BLaER1 (cell line): ENCODE measurements around the gene KCNH5.
"Not testable (repeated sequence)": the region's sequence is repeated elsewhere in the genome, so short reads cannot be mapped to it uniquely, and the experiment has no call there.

Experiments
- H3K27ac ChIP-seq: shearing (Covaris generic); formaldehyde crosslinking; 2 replicates; pipeline ENCODE4 v1.8.1; 2022
- H3K27me3 ChIP-seq: shearing (Covaris generic); formaldehyde crosslinking; 2 replicates; pipeline ENCODE4 v1.8.1; 2022
- H3K36me3 ChIP-seq: shearing (Covaris generic); formaldehyde crosslinking; 2 replicates; pipeline ENCODE4 v1.8.1; 2022
- H3K4me1 ChIP-seq: shearing (Covaris generic); formaldehyde crosslinking; 2 replicates; pipeline ENCODE4 v1.8.1; 2022
- H3K4me2 ChIP-seq: shearing (Covaris generic); formaldehyde crosslinking; 2 replicates; pipeline ENCODE4 v1.8.1; 2022
- H3K4me3 ChIP-seq: shearing (Covaris generic); formaldehyde crosslinking; 2 replicates; pipeline ENCODE4 v1.8.1; 2022
- H3K9ac ChIP-seq: shearing (Covaris generic); formaldehyde crosslinking; 2 replicates; pipeline ENCODE4 v1.8.1; 2022
- H3K9me3 ChIP-seq: shearing (Covaris generic); formaldehyde crosslinking; 2 replicates; pipeline ENCODE4 v1.8.1; 2022
- H4K20me1 ChIP-seq: shearing (Covaris generic); formaldehyde crosslinking; 2 replicates; pipeline ENCODE4 v1.8.1; 2022
- Cebpa-rat ChIP-seq: shearing (Covaris generic); IDR thresholded peaks from 2 replicates; pipeline ENCODE4 v1.8.1; 2022

KCNH5 gene

DNA sequence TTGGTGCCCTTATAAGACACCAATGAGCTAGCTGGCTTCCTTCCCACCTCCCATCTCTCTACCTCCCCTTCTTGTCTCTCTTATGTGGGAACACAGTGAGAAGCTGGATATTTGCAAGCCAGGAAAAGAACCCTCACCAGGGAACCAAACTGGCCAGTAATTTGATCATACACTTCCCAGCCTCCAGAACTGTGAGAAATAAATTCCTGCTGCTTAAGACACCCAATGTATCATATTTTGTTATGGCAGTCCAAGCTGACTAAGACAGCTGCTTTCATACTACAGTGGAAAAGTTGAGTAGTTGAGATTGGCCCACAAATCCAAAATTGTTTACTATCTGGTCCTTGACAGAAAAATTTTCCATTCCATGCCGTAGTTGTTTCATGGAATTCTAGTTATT lies 269.0 kb downstream of the KCNH5 start:
- Histone ChIP-seq H3K27me3 (no peaks in the 10 kb centered on the region), H3K4me1 (no peaks in the 10 kb centered on the region), H3K9ac (no peak overlapping the region), H3K9me3 (peaks cover 5% of the 10 kb centered on the region; the same call in 1 of the 2 replicates), H4K20me1 (no peaks in the 10 kb centered on the region), H3K4me2 (no peak overlapping the region), H3K36me3 (no peaks in the 10 kb centered on the region), H3K4me3 (no peak overlapping the region), H3K27ac (no peak overlapping the region)
- no peak for TF ChIP-seq Cebpa-rat

DNA sequence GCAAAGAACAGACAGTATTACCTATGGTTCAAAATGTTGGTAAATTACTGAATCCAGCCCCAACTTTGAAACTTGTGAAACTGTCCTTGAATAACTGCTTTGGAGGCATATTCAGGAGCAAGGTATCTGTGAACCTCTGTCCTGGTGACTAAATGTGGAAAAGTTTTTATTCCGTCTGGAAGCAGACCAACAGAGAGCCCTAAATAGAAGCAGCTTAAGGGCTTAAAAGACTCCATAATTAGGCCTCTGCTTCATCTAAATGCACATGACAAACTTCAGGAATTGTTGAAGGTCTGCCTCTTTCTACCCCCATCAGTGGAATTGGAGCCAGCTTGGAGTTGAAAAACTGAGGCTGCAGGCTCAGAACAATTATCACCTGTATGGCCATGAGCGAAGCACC lies 276.5 kb downstream of the KCNH5 start:
- Histone ChIP-seq H3K4me2 (no peak overlapping the region), H3K27me3 (no peaks in the 10 kb centered on the region)

GRCh38 chr14:62763951-62764350 lies 281.3 kb downstream of the KCNH5 start:
- Histone ChIP-seq H3K27ac (no peak overlapping the region), H3K4me2 (no peak overlapping the region), H3K4me3 (no peak overlapping the region), H3K4me1 (no peaks in the 10 kb centered on the region), H3K9ac (no peak overlapping the region), H4K20me1 (no peaks in the 10 kb centered on the region), H3K27me3 (no peaks in the 10 kb centered on the region), H3K9me3 (no peaks in the 10 kb centered on the region), H3K36me3 (no peaks in the 10 kb centered on the region)
- TF ChIP-seq Cebpa-rat = no peak

More for the DNA sequence above, 276.5 kb downstream of the KCNH5 start:
- no peak for TF ChIP-seq Cebpa-rat
- Histone ChIP-seq H3K27ac (no peak overlapping the region), H3K4me3 (no peak overlapping the region), H3K9me3 (no peaks in the 10 kb centered on the region), H3K36me3 (no peaks in the 10 kb centered on the region), H4K20me1 (no peaks in the 10 kb centered on the region), H3K4me1 (no peaks in the 10 kb centered on the region), H3K9ac (no peak overlapping the region)

DNA sequence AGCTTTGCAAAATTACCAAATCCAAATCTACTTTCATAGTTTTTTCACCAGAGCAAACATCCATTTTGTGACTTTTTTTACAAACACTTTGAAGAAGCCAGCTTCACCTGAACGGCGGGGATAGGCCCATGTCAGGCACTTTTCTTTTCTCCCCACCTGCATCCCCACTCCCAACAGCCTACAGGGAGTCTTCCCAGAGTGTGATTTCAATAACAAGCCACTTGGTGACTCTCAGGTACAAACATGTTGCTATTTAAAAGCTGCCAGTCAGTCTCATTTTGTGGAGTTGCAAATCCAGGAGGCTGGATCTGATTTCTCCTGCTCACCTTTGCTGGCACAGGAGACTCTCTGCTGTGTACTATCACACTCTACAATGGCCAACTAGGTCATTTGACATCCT lies 285.5 kb downstream of the KCNH5 start:
- no peak overlapping the region for H3K27ac ChIP-seq
- no peaks in the 10 kb centered on the region for H3K27me3 ChIP-seq
- TF ChIP-seq Cebpa-rat = no peak
- no peak overlapping the region for H3K4me2 ChIP-seq
- H4K20me1 ChIP-seq = no peaks in the 10 kb centered on the region
- peaks cover 7% of the 10 kb centered on the region; the same call in 1 of the 2 replicates for H3K9me3 ChIP-seq
- no peak overlapping the region for H3K9ac ChIP-seq
- H3K36me3 ChIP-seq = no peaks in the 10 kb centered on the region
- no peaks in the 10 kb centered on the region for H3K4me1 ChIP-seq
- no peak overlapping the region for H3K4me3 ChIP-seq

DNA sequence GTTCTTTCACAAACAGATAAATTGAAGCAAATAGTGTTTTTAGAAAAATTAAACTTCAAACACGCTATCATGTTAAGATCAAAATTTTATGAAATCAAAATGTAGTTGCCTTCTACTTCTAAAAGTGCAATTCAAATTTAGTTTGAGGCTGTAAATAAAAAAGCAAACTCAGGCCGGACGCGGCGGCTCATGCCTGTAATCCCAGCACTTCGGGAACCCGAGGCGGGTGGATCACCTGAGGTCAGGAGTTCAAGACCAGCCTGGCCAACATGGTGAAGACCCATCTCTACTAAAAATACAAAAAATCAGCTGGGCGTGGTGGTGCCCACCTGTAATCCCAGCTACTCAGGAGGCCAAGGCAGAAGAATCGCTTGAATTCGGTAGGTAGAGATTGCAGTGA lies 298.4 kb downstream of the KCNH5 start:
- not testable (repeated sequence) for H3K9ac ChIP-seq, H3K27me3 ChIP-seq, H4K20me1 ChIP-seq, H3K4me2 ChIP-seq, H3K27ac ChIP-seq, H3K9me3 ChIP-seq, H3K36me3 ChIP-seq, H3K4me1 ChIP-seq, H3K4me3 ChIP-seq

DNA sequence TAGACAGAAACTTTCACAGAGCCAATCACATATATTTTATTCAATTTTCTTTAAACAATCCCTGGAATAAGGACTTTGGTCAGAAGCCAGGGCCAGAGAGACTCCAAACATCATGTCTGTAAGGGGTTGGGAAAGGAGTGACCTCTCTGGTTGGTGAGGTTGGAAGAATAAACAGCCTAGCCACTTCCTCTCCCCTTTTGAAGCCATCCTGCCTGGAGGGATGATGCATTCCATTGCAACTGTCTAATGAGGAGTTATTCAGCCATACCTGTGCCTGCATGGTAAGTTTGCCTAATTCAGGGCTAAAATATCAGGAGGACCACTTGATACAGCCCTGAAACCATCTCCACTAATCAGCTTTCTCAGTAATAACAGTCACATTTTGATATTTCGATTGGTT lies 299.8 kb downstream of the KCNH5 start:
- H3K27me3 ChIP-seq = no peaks in the 10 kb centered on the region
- peaks cover 10% of the 10 kb centered on the region for H3K4me1 ChIP-seq
- no peak overlapping the region for H3K27ac ChIP-seq
- H3K4me3 ChIP-seq = no peak overlapping the region
- no peaks in the 10 kb centered on the region for H3K36me3 ChIP-seq
- TF ChIP-seq Cebpa-rat = no peak
- no peaks in the 10 kb centered on the region for H4K20me1 ChIP-seq
- H3K9ac ChIP-seq = no peak overlapping the region
- no peak overlapping the region for H3K4me2 ChIP-seq
- H3K9me3 ChIP-seq = no peaks in the 10 kb centered on the region

- no peaks in the 10 kb centered on the region for H3K27me3 ChIP-seq
- H3K4me1 ChIP-seq = peaks cover 10% of the 10 kb centered on the region
- H3K27ac ChIP-seq = no peak overlapping the region
- H3K4me2 ChIP-seq = no peak overlapping the region
- no peak overlapping the region for H3K4me3 ChIP-seq
- no peaks in the 10 kb centered on the region for H4K20me1 ChIP-seq
- no peaks in the 10 kb centered on the region for H3K36me3 ChIP-seq
- H3K9ac ChIP-seq = no peak overlapping the region
- no peaks in the 10 kb centered on the region for H3K9me3 ChIP-seq
- no peak for TF ChIP-seq Cebpa-rat
Observed at GRCh38 chr14:62743560-62743959, 301.7 kb downstream of the KCNH5 start.

DNA sequence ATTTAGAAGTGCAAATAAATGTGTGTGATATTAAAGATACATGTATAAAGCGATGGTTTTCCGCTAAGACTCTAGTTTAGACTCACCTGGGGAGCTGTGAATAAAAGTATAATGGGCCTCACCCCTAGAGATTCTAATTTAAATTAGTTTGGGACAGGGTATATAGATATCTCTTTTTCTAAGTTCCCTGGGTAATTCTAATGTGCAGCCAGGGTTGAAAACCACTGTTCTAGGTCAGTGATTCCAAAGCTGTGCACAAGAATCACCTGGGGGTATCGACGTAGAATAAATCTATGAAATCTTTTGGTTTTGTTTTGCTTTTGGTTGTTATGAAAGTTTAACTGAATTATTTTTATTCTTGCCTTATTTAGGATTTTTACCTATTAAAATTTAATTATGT lies 302.1 kb downstream of the KCNH5 start:
- no peak for TF ChIP-seq Cebpa-rat
- Histone ChIP-seq H3K9ac (no peak overlapping the region), H3K4me3 (no peak overlapping the region), H3K36me3 (no peaks in the 10 kb centered on the region), H3K9me3 (no peaks in the 10 kb centered on the region), H4K20me1 (no peaks in the 10 kb centered on the region), H3K4me2 (peak overlapping the region; percentile 8; the same call in 1 of the 2 replicates), H3K4me1 (peaks cover 10% of the 10 kb centered on the region), H3K27ac (no peak overlapping the region), H3K27me3 (no peaks in the 10 kb centered on the region)

- Histone ChIP-seq H3K36me3 (no peaks in the 10 kb centered on the region), H3K9ac (no peak overlapping the region), H3K9me3 (no peaks in the 10 kb centered on the region), H3K4me1 (peaks cover 10% of the 10 kb centered on the region), H3K4me3 (no peak overlapping the region), H3K27ac (no peak overlapping the region), H4K20me1 (no peaks in the 10 kb centered on the region), H3K27me3 (no peaks in the 10 kb centered on the region), H3K4me2 (no peak overlapping the region)
- TF ChIP-seq Cebpa-rat = no peak
Observed at GRCh38 chr14:62739647-62740046, 305.6 kb downstream of the KCNH5 start.

DNA sequence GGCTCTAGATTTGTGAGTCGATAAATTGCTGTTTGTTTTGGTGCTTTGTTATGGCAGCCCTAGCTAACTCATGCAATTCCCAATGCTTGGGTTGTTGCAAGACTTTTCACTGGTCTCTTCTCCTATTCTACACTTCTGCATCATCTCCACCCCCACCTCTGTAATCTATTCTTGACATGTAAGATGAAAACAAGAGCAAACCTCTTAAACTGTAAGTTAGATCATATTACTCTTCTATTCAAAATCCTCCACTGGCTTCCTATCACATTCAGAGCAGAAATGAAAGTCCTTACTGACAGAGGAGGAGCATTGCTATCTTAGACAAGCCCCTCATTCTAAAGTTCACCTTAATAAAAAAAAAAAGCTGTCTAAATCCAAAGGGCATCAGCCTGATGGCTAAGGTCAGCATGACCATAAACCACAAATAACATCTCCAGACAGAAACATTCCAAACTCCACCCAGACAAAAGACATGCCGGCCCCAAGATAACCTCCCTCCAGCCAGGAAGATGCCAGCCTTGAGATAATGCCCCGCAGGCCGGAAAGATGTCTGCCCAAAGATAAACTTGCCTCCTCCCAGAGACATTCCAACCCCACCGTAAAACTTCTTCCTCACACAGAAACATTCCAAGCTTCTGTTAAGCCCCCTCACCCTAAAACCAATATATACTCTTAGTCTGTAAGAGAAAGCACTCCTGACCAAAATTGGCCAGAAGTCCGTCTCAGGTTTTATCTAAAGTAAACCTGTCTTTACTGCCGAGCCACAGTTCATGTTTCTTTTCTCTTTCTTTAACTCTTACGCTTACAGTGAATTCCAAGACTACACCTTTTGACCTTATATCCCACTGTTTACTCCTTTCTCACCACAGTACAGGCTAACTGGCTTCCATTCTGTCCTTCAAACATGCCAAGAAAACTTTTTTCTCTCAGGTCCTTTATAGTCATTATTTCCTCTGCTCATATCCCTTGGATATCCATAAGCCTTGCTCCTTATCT lies 308.9 kb downstream of the KCNH5 start:
- Histone ChIP-seq H3K27me3 (no peaks in the 10 kb centered on the region), H3K9me3 (no peaks in the 10 kb centered on the region), H4K20me1 (no peaks in the 10 kb centered on the region), H3K4me1 (no peaks in the 10 kb centered on the region), H3K9ac (no peak overlapping the region), H3K27ac (no peak overlapping the region), H3K4me2 (no peak overlapping the region), H3K4me3 (no peak overlapping the region), H3K36me3 (no peaks in the 10 kb centered on the region)
- no peak for TF ChIP-seq Cebpa-rat
